PFSK-1 (cell line): ENCODE results near the gene KRTAP19-3.

ENCODE experiments used
- FOXP2 ChIP-seq: optimal IDR thresholded peaks from 2 replicates; pipeline ENCODE3; 2011; ENCODE audit warnings: borderline replicate concordance, control low read depth, inconsistent platforms; ENCODE audit not compliant: insufficient read depth; ENCODE audit errors: extremely low read length, extremely low read depth
- POLR2AphosphoS5 ChIP-seq: IDR thresholded peaks from 2 replicates; pipeline ENCODE4 v1.6.1; 2012; ENCODE audit warnings: low read depth, mild to moderate bottlenecking, control low read depth, low read length, moderate library complexity
- SIN3A ChIP-seq: IDR thresholded peaks from 2 replicates; pipeline ENCODE4 v1.6.1; 2012; ENCODE audit warnings: mild to moderate bottlenecking, low read length, moderate library complexity, borderline replicate concordance; ENCODE audit not compliant: insufficient read depth
- TAF1 ChIP-seq: IDR thresholded peaks from 2 replicates; pipeline ENCODE4 v1.6.1; 2012; ENCODE audit warnings: low read length, control low read depth, borderline replicate concordance; ENCODE audit not compliant: insufficient read depth
- TF ChIP-seq, protein P1 (sequence below), 2 experiments: IDR thresholded peaks; 2 replicates each; pipeline versions ENCODE4 v1.6.1 to v1.8.0; 2011 to 2012; ENCODE audit warnings: low read depth in 2 of 2, low read length in 2 of 2, control low read depth in 1 of 2, inconsistent platforms in 1 of 2, mild to moderate bottlenecking in 1 of 2, moderate library complexity in 1 of 2; ENCODE audit not compliant: insufficient read depth in 1 of 2

DNA sequence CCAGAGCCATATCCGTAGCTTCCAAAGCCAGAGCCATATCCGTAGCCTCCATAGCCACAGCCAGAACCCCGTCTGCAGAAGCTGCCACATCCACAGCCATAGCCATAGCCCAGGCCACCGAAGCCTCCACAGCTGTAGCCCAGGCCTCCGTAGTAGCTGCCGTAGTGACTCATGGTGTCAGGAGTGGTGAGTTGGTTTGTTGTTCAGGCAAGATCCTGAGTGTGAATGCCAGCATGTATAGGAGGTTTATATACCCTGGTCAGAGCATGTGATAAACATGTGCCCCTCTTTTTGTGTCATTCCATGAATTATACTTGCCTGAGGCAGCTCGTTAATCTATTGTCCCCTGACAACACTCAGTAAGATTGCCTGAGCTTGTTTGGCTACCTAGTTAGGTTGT is 11.7 kb downstream of the KRTAP19-3 start, which contains the start of gene KRTAP19-1:
- TF ChIP-seq SIN3A: no peak
- TF ChIP-seq TAF1: no peak
- TF ChIP-seq POLR2AphosphoS5: no peak
- TF ChIP-seq, protein P1, sequence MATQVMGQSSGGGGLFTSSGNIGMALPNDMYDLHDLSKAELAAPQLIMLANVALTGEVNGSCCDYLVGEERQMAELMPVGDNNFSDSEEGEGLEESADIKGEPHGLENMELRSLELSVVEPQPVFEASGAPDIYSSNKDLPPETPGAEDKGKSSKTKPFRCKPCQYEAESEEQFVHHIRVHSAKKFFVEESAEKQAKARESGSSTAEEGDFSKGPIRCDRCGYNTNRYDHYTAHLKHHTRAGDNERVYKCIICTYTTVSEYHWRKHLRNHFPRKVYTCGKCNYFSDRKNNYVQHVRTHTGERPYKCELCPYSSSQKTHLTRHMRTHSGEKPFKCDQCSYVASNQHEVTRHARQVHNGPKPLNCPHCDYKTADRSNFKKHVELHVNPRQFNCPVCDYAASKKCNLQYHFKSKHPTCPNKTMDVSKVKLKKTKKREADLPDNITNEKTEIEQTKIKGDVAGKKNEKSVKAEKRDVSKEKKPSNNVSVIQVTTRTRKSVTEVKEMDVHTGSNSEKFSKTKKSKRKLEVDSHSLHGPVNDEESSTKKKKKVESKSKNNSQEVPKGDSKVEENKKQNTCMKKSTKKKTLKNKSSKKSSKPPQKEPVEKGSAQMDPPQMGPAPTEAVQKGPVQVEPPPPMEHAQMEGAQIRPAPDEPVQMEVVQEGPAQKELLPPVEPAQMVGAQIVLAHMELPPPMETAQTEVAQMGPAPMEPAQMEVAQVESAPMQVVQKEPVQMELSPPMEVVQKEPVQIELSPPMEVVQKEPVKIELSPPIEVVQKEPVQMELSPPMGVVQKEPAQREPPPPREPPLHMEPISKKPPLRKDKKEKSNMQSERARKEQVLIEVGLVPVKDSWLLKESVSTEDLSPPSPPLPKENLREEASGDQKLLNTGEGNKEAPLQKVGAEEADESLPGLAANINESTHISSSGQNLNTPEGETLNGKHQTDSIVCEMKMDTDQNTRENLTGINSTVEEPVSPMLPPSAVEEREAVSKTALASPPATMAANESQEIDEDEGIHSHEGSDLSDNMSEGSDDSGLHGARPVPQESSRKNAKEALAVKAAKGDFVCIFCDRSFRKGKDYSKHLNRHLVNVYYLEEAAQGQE (IDR thresholded peaks at IDR 0.05; ENCODE audit: insufficient read depth in 1 of 2, low read depth in 2 of 2, low read length in 2 of 2): no peak
- TF ChIP-seq FOXP2: no peak
